ENCODE measurements around the gene STX1A. TPM values are rescaled to one million over a fixed set of nuclear protein-coding genes. Genes with fewer than 3 reads are reported as not detected.
A peak's percentile ranks its signal among the peaks of the same experiment; 100 is the strongest.

STX1A gene
- polyA plus RNA-seq, 2 of the 4 experiments (the other 2 are of a cell fraction): 49.2 to 81.7 TPM

GRCh38 chr7:73702665-73703064 is 16.8 kb downstream of the STX1A start:
- FAIRE-seq: no peak
- CTCF ChIA-PET: interaction anchor here (0.9 to 10.0 kb wide), 11 partner anchors 11 to 96 kb away, joined by 3 to 139 read pairs (median 19); partner anchors contain the start of genes STX1A and VPS37D
- ATAC-seq: no peak
- 91% methylated on average over 12 of the region's 18 CpGs for WGBS (ENCODE audit: missing lambda C conversion rate)
- POLR2A ChIA-PET: interaction anchor here (0.9 to 2.2 kb wide), 2 partner anchors 12 to 13 kb away, joined by 6 to 8 read pairs; no protein-coding TSS in a partner anchor
- no peak for DNase-seq (ENCODE audit: low read depth in 1 of 2, low spot score in 1 of 2)
- Histone ChIP-seq H3K9me3 (no peaks in the 10 kb centered on the region), H3K4me3 (no peak overlapping the region; the same call in 2 of the 3 replicates), H3K4me1 (peaks cover 85% of the 10 kb centered on the region), H3K4me2 (peak overlapping the region; percentile 90), H3K27ac (peak overlapping the region; percentile 99 to 100)
- TF ChIP-seq CBX2 (IDR thresholded peaks at IDR 0.05; ENCODE audit: borderline replicate concordance, low read depth): no peak
- no peak for TF ChIP-seq PBX3 (IDR thresholded peaks at IDR 0.05)
- TF ChIP-seq KDM1A (IDR thresholded peaks at IDR 0.05; ENCODE audit: low read depth): no peak
- TF ChIP-seq CTCF (IDR thresholded peaks at IDR 0.05): no peak

- Histone ChIP-seq H3K4me2 (peak overlapping the region; percentile 90), H3K9me3 (no peaks in the 10 kb centered on the region), H3K27ac (peak overlapping the region; percentile 99 to 100), H3K4me3 (no peak overlapping the region; the same call in 2 of the 3 replicates), H3K4me1 (peaks cover 82% of the 10 kb centered on the region)
- ATAC-seq (no peak), FAIRE-seq (no peak), DNase-seq (ENCODE audit: low read depth in 1 of 2, low spot score in 1 of 2) (peak in 1 of 2 experiments; percentile 58)
- CTCF ChIA-PET: interaction anchor here (0.9 to 10.0 kb wide), 12 partner anchors 11 to 95 kb away, joined by 3 to 139 read pairs (median 13); partner anchors contain the start of genes STX1A and VPS37D
- POLR2A ChIA-PET: interaction anchor here (0.9 to 2.2 kb wide), 3 partner anchors 11 to 15 kb away, joined by 3 to 8 read pairs (median 6); no protein-coding TSS in a partner anchor
- no peak for TF ChIP-seq FOSL2 (IDR thresholded peaks at IDR 0.05)
- TF ChIP-seq FOSL2 (CRISPR knock-in tag; IDR thresholded peaks at IDR 0.05): peak; percentile 26
- no peak for TF ChIP-seq ZFP36 (IDR thresholded peaks at IDR 0.05; ENCODE audit: borderline replicate concordance, partially characterized antibody)
- WGBS (ENCODE audit: missing lambda C conversion rate): 66% methylated on average over 8 of the region's 8 CpGs
These were observed 17.2 kb downstream of the STX1A start for GRCh38 chr7:73702226-73702625.

DNA sequence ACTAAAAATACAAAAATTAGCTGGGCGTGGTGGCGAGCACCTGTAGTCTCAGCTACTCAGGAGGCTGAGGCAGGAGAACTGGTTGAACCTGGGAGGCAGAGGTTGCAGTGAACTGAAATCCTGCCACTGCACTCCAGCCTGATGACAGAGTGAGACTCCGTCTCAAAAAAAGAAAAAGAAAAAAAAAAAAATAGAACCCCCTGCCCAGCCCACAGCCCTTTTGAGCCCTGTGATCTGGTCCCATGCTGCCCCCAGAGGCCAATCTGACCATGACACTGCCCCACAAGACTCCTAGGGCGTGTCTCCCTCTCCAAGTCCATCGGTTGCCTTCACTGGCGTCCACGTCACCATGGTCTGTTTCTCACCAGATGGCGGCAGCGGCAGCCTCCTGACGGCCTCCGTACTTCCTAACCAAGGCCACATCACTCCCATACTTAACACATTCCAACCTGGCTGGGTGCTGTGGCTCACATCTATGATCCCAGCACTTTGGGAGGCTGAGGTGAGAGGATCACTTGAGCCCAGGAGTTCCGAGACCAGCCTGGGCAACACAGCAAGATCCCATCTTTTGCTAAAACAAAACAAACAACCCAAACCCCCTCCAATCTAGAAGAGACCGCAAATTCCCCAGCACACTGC is 18.0 kb downstream of the STX1A start:
- Histone ChIP-seq H3K27ac (peak overlapping the region; percentile 99 to 100), H3K9me3 (no peaks in the 10 kb centered on the region), H3K4me3 (no peak overlapping the region), H3K4me2 (peak overlapping the region; percentile 90), H3K4me1 (peaks cover 75% of the 10 kb centered on the region)
- ATAC-seq (peak in 1 of 2 experiments; percentile 24; a peak in 3 of 6 replicates), FAIRE-seq (no peak), DNase-seq (ENCODE audit: low read depth in 1 of 2, low spot score in 1 of 2) (peak; percentile 74 to 95)
- 45% methylated on average over 13 of the region's 13 CpGs for WGBS (ENCODE audit: missing lambda C conversion rate)
- CTCF ChIA-PET: interaction anchor here (0.6 to 10.0 kb wide), 19 partner anchors 10 to 447 kb away, joined by 3 to 139 read pairs (median 6); partner anchors contain the start of genes STX1A and VPS37D
- POLR2A ChIA-PET: interaction anchor here (1.1 to 2.2 kb wide), 2 partner anchors 11 to 16 kb away, joined by 3 to 6 read pairs; no protein-coding TSS in a partner anchor
- TF ChIP-seq MAX (IDR thresholded peaks at IDR 0.05) (peak; percentile 63), JUNB (IDR thresholded peaks at IDR 0.05) (no peak), RNF2 (IDR thresholded peaks at IDR 0.05; ENCODE audit: borderline replicate concordance, low read depth) (no peak), POLR2AphosphoS2 (conservative IDR thresholded peaks at IDR 0.05; ENCODE audit: low read length) (no peak; the same call in 1 of the 2 replicates), ZSCAN20 (CRISPR knock-in tag; IDR thresholded peaks at IDR 0.05) (0 out of 2 replicates have a peak, but pooled peaks have one; percentile 65), FOXS1 (CRISPR knock-in tag; IDR thresholded peaks at IDR 0.05) (no peak), ZFP36 (IDR thresholded peaks at IDR 0.05; ENCODE audit: borderline replicate concordance, partially characterized antibody) (no peak), EHMT2 (IDR thresholded peaks at IDR 0.05; ENCODE audit: low read depth) (no peak), ESRRA (IDR thresholded peaks at IDR 0.05; ENCODE audit: borderline replicate concordance, low read length) (no peak), BHLHE40 (IDR thresholded peaks at IDR 0.05; ENCODE audit: low read depth, low read length) (no peak), PHF8 (IDR thresholded peaks at IDR 0.05; ENCODE audit: borderline replicate concordance, low read depth) (no peak), EHF (CRISPR knock-in tag; IDR thresholded peaks at IDR 0.05) (no peak), ATOH8 (CRISPR knock-in tag; IDR thresholded peaks at IDR 0.05; ENCODE audit: low read depth) (peak; percentile 88), RAD21 (conservative IDR thresholded peaks at IDR 0.05 in 1 of 2, IDR thresholded peaks at IDR 0.05 in 1 of 2) (peak; percentile 53 to 70; a peak in 4 of 5 replicates), MAFK (IDR thresholded peaks at IDR 0.05; ENCODE audit: partially characterized antibody) (no peak), CBX2 (IDR thresholded peaks at IDR 0.05; ENCODE audit: borderline replicate concordance, low read depth) (no peak), FOSB (CRISPR knock-in tag; IDR thresholded peaks at IDR 0.05) (no peak)
- TF ChIP-seq, protein P1, sequence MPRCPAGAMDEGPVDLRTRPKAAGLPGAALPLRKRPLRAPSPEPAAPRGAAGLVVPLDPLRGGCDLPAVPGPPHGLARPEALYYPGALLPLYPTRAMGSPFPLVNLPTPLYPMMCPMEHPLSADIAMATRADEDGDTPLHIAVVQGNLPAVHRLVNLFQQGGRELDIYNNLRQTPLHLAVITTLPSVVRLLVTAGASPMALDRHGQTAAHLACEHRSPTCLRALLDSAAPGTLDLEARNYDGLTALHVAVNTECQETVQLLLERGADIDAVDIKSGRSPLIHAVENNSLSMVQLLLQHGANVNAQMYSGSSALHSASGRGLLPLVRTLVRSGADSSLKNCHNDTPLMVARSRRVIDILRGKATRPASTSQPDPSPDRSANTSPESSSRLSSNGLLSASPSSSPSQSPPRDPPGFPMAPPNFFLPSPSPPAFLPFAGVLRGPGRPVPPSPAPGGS (IDR thresholded peaks at IDR 0.05): no peak
- TF ChIP-seq, protein P2, sequence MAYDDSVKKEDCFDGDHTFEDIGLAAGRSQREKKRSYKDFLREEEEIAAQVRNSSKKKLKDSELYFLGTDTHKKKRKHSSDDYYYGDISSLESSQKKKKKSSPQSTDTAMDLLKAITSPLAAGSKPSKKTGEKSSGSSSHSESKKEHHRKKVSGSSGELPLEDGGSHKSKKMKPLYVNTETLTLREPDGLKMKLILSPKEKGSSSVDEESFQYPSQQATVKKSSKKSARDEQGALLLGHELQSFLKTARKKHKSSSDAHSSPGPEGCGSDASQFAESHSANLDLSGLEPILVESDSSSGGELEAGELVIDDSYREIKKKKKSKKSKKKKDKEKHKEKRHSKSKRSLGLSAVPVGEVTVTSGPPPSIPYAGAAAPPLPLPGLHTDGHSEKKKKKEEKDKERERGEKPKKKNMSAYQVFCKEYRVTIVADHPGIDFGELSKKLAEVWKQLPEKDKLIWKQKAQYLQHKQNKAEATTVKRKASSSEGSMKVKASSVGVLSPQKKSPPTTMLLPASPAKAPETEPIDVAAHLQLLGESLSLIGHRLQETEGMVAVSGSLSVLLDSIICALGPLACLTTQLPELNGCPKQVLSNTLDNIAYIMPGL (CRISPR knock-in tag; IDR thresholded peaks at IDR 0.05; ENCODE audit: borderline replicate concordance): no peak

Data from A549 (cell line).